ENCODE measurements around the gene KIAA0513.

KIAA0513 gene

GRCh38 chr16:85027349-85027957 lies at the start of gene KIAA0513:
KIAA0513 (plus strand) TSS chr16:85027795; CDS start chr16:85067072, 39,277 bp downstream.
- DNase-seq (ENCODE audit: low spot score) = peak; percentile 99

- no peak for DNase-seq (ENCODE audit: low spot score)
Measured at GRCh38 chr16:84979516-84979915, 48.1 kb upstream of the KIAA0513 start.

GRCh38 chr16:84982434-84982833 lies 45.2 kb upstream of the KIAA0513 start:
- no peak for DNase-seq (ENCODE audit: low spot score)

GRCh38 chr16:84985079-84986065 lies 42.2 kb upstream of the KIAA0513 start:
- DNase-seq (ENCODE audit: low spot score) = no peak

DNA sequence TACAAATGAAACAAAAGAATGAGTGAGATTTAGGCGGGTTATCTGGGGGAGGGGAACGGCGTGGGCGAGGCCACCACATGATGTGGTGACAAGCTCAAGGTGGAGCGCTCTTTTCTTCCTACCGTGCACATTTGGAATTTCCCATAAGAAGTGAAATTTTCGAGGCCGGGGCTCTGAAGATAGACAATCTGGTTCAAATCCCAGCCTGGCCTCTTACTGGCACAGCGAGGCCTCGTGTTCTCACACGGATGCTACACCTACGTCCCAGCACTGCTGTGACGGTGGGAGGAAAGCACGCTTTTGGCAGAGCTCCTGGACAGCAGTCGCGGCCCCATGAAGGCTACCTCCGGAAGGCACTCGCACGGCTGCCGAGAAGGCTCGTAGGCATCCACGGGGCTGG lies 41.5 kb upstream of the KIAA0513 start:
- no peak for DNase-seq (ENCODE audit: low spot score)

DNA sequence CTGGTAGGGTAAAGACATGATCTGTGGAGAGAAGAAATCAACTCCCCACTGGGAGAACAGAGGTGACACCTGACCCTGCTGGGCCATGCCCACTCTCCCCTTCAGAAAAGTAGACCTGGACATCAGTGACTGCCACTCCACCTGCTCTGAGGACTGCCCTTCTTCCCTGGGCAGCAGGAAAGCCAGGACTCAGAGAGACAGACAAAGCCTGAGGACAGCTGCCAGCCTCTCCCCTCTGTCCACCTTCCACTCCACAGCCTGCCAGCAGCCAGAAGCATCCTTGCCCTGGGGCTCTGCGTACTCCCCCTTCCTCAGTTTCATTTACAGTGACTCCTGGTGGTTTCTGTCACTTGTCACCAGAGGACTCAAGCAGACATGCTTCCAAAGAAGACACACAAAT lies 40.7 kb upstream of the KIAA0513 start:
- no peak for DNase-seq (ENCODE audit: low spot score)

GRCh38 chr16:84988328-84989080 lies 39.1 kb upstream of the KIAA0513 start:
- DNase-seq (ENCODE audit: low spot score) = no peak

- DNase-seq (ENCODE audit: low spot score) = no peak
Measured at GRCh38 chr16:84989749-84990620, 37.6 kb upstream of the KIAA0513 start.

DNA sequence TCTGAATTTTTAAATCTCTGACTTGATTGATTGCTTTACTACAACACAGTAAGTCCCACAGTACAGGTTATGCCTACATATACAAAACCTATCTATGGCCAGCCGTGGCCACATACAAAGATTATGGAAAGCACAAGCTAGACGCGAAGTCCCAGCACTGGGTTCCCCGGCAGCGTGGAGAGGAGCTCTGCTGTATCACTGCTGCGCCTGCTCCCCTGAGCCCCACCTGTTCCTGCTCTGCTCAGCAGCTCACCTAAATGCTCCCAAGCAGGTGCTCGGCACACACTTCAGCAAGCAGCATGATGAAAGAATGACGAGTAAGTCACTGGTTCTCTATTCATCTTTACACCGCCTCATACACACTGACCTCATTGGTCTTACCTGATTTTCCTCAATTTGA lies 36.8 kb upstream of the KIAA0513 start:
- no peak for DNase-seq (ENCODE audit: low spot score)

- no peak for DNase-seq (ENCODE audit: low spot score)
Measured at GRCh38 chr16:84992717-84993075, 34.9 kb upstream of the KIAA0513 start.

DNA sequence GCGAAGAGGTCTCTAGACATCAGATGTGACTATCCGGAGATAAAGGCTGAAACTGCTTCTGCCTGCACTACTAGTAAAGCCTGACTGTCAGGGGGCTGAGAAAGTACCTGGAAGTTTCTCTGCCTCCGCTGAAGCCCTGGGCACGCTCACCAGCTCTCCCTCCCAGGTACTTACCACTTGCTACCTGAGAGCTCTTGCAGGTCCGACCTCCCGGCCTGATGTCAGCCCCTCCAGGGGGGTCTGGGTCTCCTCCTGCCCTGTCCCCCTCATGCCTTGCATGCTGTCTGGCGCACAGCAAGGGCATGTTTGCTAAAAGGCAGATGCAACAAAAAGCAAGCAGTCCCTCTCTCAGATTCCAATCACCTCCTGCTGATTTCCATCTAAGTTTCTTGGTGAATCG lies 33.7 kb upstream of the KIAA0513 start:
- no peak for DNase-seq (ENCODE audit: low spot score)

- DNase-seq (ENCODE audit: low spot score) = no peak
Measured at GRCh38 chr16:84995663-84996062, 31.9 kb upstream of the KIAA0513 start.

GRCh38 chr16:84996365-84996764 lies 31.2 kb upstream of the KIAA0513 start:
- DNase-seq (ENCODE audit: low spot score) = no peak

GRCh38 chr16:84999200-84999599 lies 28.4 kb upstream of the KIAA0513 start:
- DNase-seq (ENCODE audit: low spot score) = no peak

DNA sequence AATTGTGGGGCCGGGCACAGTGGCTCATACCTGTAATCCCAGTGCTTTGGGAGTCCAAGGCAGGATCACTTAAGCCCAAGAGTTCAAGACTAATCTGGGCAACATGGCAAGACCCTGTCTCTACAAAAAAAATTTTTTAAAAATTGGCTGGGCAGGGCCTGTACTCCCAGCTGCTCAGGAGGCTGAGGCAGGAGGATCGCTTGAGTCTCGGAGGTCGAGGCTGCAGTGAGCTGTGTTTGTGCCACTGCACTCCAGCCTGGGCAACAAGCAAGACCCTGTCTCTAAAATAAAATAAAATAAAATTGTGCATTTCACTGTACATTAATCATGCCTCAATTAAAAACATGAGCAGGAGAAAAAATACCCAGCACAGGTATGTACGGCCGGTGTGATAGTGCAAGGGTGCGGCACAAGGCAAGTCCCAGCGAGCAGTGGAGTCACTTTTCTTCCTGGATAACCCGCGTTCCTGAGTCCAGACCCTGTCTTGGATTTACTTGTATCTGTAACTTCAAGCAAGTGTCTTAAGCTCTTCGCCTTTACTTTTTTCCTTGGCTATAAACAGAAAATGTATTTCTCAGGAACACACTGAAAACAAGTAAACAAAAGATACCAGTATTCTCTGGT lies 27.6 kb upstream of the KIAA0513 start:
- DNase-seq (ENCODE audit: low spot score) = no peak

- DNase-seq (ENCODE audit: low spot score) = no peak
Measured at GRCh38 chr16:85002099-85002541, 25.5 kb upstream of the KIAA0513 start.

DNA sequence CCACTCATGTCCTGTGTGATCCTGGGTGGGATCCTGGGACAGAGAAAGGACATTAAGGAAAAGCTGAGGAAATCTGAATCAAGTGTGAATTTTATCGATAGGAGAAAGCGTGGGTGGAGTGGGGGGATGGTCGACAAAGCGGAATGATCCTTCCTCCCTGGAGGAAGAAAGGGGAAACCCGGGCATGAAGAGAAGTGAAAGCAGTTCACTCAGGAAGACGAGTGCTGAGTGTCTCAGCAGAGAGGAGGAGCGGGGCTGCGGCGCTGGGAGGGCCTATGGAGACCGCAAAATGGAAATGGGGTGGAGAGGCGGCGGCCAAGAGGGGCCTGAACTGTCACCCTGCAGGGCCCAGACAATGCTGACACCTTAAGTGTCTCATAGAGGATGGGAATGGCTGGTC lies 25.0 kb upstream of the KIAA0513 start:
- DNase-seq (ENCODE audit: low spot score) = no peak

DNA sequence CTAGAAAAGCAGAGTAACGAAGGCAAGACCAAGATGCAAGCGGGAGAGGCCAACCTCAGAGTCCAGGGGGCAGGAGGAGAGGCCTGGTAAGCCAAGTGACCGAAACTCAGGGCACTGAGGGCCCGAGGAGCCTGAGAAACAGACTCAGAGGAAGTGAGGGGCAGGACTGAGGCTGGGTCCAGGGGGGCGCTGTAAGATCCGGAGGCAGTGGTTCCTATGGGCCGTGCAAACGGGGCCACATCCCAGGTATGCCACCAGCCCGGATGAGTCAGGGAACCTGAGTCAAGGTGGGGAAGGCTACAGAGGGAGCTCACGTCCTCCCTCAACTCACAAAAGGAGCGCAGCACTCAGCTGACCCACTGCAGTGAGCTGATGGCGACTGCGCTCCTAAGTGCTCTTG lies 24.5 kb upstream of the KIAA0513 start:
- no peak for DNase-seq (ENCODE audit: low spot score)

DNA sequence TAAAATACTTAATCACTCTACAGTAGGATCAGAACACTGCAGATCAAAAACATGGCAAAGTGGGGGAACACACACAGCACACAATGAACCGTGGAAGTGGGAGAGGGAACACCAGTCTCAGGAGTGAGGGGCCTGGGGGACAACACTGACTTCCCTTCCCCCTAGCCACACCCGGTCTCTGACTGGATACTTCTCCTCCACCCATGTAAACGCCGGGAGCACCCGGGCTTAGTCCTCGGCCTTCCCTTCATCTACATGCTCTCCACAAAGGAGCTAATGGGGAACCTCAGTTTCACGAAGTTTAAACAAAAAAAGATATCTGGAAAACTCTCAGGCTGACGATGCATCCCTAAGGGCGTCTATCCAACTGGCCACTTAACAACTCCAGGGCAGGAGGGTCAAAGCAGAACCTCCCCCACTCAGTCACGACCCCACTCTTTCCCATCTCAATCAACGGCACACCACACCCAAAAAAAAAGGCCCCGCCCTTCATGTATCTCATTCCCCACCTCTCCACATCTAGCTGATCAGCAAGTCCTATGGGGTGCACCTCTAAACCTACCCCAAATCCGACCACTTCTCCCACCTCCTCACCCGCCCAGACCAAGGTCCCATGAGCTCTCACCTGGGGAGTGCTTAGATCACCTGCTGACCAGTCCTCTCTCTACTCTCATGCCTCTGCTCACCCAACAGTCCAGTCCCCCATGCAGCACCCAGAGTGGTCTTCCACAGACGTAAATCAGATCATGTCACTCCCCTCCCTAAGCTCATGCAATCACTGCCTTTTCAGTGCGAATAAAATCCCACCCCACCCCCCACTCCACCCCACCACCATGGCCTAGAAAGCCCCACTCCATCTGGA lies 23.6 kb upstream of the KIAA0513 start:
- no peak for DNase-seq (ENCODE audit: low spot score)

GRCh38 chr16:85004587-85005205 lies 22.9 kb upstream of the KIAA0513 start:
- DNase-seq (ENCODE audit: low spot score) = no peak
